ENCODE measurements around the gene ZMYND10.

The ZMYND10 gene

GRCh38 chr3:50389414-50389767 is 43.9 kb upstream of the ZMYND10 start:
- peaks cover 0 to 4% of the 10 kb centered on the region in 2 experiments for H3K4me1 ChIP-seq (ENCODE audit: control insufficient read depth in 1 of 2, insufficient read depth in 2 of 2, low read length in 2 of 2)
- H2BK120ac ChIP-seq (ENCODE audit: insufficient read depth, low read length, poor library complexity), result no peak overlapping the region
- H3K23ac ChIP-seq (ENCODE audit: low read length), result no peak overlapping the region
- H3K18ac ChIP-seq (ENCODE audit: low read length), result no peak overlapping the region
- no peak overlapping the region for H3K4ac ChIP-seq (ENCODE audit: low read depth, low read length)
- no peaks in the 10 kb centered on the region for H3K36me3 ChIP-seq (ENCODE audit: control insufficient read depth in 1 of 2, insufficient read depth in 2 of 2, low read length in 2 of 2)
- no peak overlapping the region for H2AK5ac ChIP-seq (ENCODE audit: low read length)
- H4K8ac ChIP-seq (ENCODE audit: low read depth, low read length), result no peak overlapping the region
- H3K79me1 ChIP-seq (ENCODE audit: low read length), result no peaks in the 10 kb centered on the region
- no peak overlapping the region for H4K12ac ChIP-seq (ENCODE audit: low read depth, low read length)
- H4K91ac ChIP-seq (ENCODE audit: low read depth, low read length), result no peak overlapping the region
- no peak overlapping the region for H3K14ac ChIP-seq (ENCODE audit: low read length)
- H3K27me3 ChIP-seq (ENCODE audit: insufficient read depth, low read length), result no peaks in the 10 kb centered on the region
- no peak overlapping the region for H3K27ac ChIP-seq (ENCODE audit: low read depth, low read length)
- no peak for DNase-seq
- H2BK5ac ChIP-seq (ENCODE audit: low read depth, low read length, poor library complexity), result no peak overlapping the region
- H3K4me2 ChIP-seq (ENCODE audit: low read length), result no peak overlapping the region
- H3K79me2 ChIP-seq (ENCODE audit: control insufficient read depth, insufficient read depth, low read length, poor library complexity), result no peaks in the 10 kb centered on the region
- H3K4me3 ChIP-seq (ENCODE audit: low read depth, low read length), result no peak overlapping the region
- no peak overlapping the region for H2BK12ac ChIP-seq (ENCODE audit: low read length)
- H2AFZ ChIP-seq (ENCODE audit: insufficient read depth, low read length, poor library complexity), result no peak overlapping the region
- no CpG with 5 or more reads among the region's 6 CpGs for WGBS (ENCODE audit: extremely low coverage, insufficient coverage, insufficient read length)
- H3K9ac ChIP-seq (ENCODE audit: low read length), result no peak overlapping the region
- H3K9me3 ChIP-seq (ENCODE audit: insufficient read depth, low read depth, low read length), result no peaks in the 10 kb centered on the region

GRCh38 chr3:50388720-50389413 is 43.3 kb upstream of the ZMYND10 start:
- H3K9me3 ChIP-seq (ENCODE audit: insufficient read depth, low read depth, low read length), result no peaks in the 10 kb centered on the region
- no peaks in the 10 kb centered on the region for H3K79me2 ChIP-seq (ENCODE audit: control insufficient read depth, insufficient read depth, low read length, poor library complexity)
- no peak overlapping the region for H4K12ac ChIP-seq (ENCODE audit: low read depth, low read length)
- H2BK12ac ChIP-seq (ENCODE audit: low read length), result no peak overlapping the region
- no peak overlapping the region for H3K4me2 ChIP-seq (ENCODE audit: low read length)
- no peak overlapping the region for H3K27ac ChIP-seq (ENCODE audit: low read depth, low read length)
- no peak overlapping the region for H3K9ac ChIP-seq (ENCODE audit: low read length)
- H3K14ac ChIP-seq (ENCODE audit: low read length), result no peak overlapping the region
- H2BK5ac ChIP-seq (ENCODE audit: low read depth, low read length, poor library complexity), result no peak overlapping the region
- WGBS (ENCODE audit: extremely low coverage, insufficient coverage, insufficient read length), result no CpG with 5 or more reads among the region's 22 CpGs
- no peak overlapping the region for H2AK5ac ChIP-seq (ENCODE audit: low read length)
- no peak for DNase-seq
- H4K8ac ChIP-seq (ENCODE audit: low read depth, low read length), result no peak overlapping the region
- no peaks in the 10 kb centered on the region for H3K27me3 ChIP-seq (ENCODE audit: insufficient read depth, low read length)
- no peak overlapping the region for H3K18ac ChIP-seq (ENCODE audit: low read length)
- H2AFZ ChIP-seq (ENCODE audit: insufficient read depth, low read length, poor library complexity), result no peak overlapping the region
- H4K91ac ChIP-seq (ENCODE audit: low read depth, low read length), result no peak overlapping the region
- peaks cover 0 to 4% of the 10 kb centered on the region in 2 experiments for H3K4me1 ChIP-seq (ENCODE audit: control insufficient read depth in 1 of 2, insufficient read depth in 2 of 2, low read length in 2 of 2)
- no peaks in the 10 kb centered on the region for H3K79me1 ChIP-seq (ENCODE audit: low read length)
- H3K4ac ChIP-seq (ENCODE audit: low read depth, low read length), result no peak overlapping the region
- H2BK120ac ChIP-seq (ENCODE audit: insufficient read depth, low read length, poor library complexity), result no peak overlapping the region
- no peak overlapping the region for H3K23ac ChIP-seq (ENCODE audit: low read length)
- no peak overlapping the region for H3K4me3 ChIP-seq (ENCODE audit: low read depth, low read length)
- no peaks in the 10 kb centered on the region for H3K36me3 ChIP-seq (ENCODE audit: control insufficient read depth in 1 of 2, insufficient read depth in 2 of 2, low read length in 2 of 2)

GRCh38 chr3:50388016-50388719 is 42.6 kb upstream of the ZMYND10 start:
- DNase-seq, result no peak
- no peak overlapping the region for H2BK120ac ChIP-seq (ENCODE audit: insufficient read depth, low read length, poor library complexity)
- H3K4ac ChIP-seq (ENCODE audit: low read depth, low read length), result no peak overlapping the region
- H4K8ac ChIP-seq (ENCODE audit: low read depth, low read length), result no peak overlapping the region
- WGBS (ENCODE audit: extremely low coverage, insufficient coverage, insufficient read length), result no CpG with 5 or more reads among the region's 25 CpGs
- H2AK5ac ChIP-seq (ENCODE audit: low read length), result no peak overlapping the region
- no peaks in the 10 kb centered on the region for H3K9me3 ChIP-seq (ENCODE audit: insufficient read depth, low read depth, low read length)
- H3K4me2 ChIP-seq (ENCODE audit: low read length), result no peak overlapping the region
- no peak overlapping the region for H3K14ac ChIP-seq (ENCODE audit: low read length)
- no peak overlapping the region for H3K18ac ChIP-seq (ENCODE audit: low read length)
- H3K9ac ChIP-seq (ENCODE audit: low read length), result no peak overlapping the region
- H3K27ac ChIP-seq (ENCODE audit: low read depth, low read length), result no peak overlapping the region
- H3K27me3 ChIP-seq (ENCODE audit: insufficient read depth, low read length), result no peaks in the 10 kb centered on the region
- no peaks in the 10 kb centered on the region for H3K79me2 ChIP-seq (ENCODE audit: control insufficient read depth, insufficient read depth, low read length, poor library complexity)
- H4K91ac ChIP-seq (ENCODE audit: low read depth, low read length), result no peak overlapping the region
- H3K23ac ChIP-seq (ENCODE audit: low read length), result no peak overlapping the region
- no peak overlapping the region for H2AFZ ChIP-seq (ENCODE audit: insufficient read depth, low read length, poor library complexity)
- H2BK5ac ChIP-seq (ENCODE audit: low read depth, low read length, poor library complexity), result no peak overlapping the region
- H2BK12ac ChIP-seq (ENCODE audit: low read length), result no peak overlapping the region
- peaks cover 0 to 4% of the 10 kb centered on the region in 2 experiments for H3K4me1 ChIP-seq (ENCODE audit: control insufficient read depth in 1 of 2, insufficient read depth in 2 of 2, low read length in 2 of 2)
- H3K36me3 ChIP-seq (ENCODE audit: control insufficient read depth in 1 of 2, insufficient read depth in 2 of 2, low read length in 2 of 2), result no peaks in the 10 kb centered on the region
- no peaks in the 10 kb centered on the region for H3K79me1 ChIP-seq (ENCODE audit: low read length)
- no peak overlapping the region for H3K4me3 ChIP-seq (ENCODE audit: low read depth, low read length)
- H4K12ac ChIP-seq (ENCODE audit: low read depth, low read length), result no peak overlapping the region

DNA sequence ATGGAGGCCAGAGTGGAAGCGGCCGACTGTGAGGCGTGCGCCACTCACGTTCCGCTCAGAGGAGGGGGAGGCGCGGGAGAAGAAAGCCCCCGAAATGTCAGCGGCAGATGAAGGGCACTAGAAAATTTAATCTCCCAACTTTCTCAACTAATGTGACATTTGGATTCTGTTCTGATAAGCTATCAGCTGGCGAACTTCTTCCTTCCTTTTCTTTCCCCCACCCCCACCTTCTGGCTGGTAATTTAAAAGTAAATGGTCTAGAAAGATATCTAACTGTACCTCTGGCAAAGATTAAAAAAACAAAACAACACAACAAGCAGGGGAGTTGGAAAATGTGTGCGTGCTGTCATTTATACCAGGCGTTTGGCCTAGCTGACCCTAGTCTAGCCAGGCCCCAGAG is 40.2 kb upstream of the ZMYND10 start:
- Histone ChIP-seq H2AK5ac (ENCODE audit: low read length) (no peak overlapping the region), H3K18ac (ENCODE audit: low read length) (no peak overlapping the region), H3K23ac (ENCODE audit: low read length) (no peak overlapping the region), H3K79me1 (ENCODE audit: low read length) (no peaks in the 10 kb centered on the region), H3K4ac (ENCODE audit: low read depth, low read length) (no peak overlapping the region), H3K4me2 (ENCODE audit: low read length) (no peak overlapping the region), H3K4me3 (ENCODE audit: low read depth, low read length) (no peak overlapping the region), H3K27ac (ENCODE audit: low read depth, low read length) (no peak overlapping the region), H2BK5ac (ENCODE audit: low read depth, low read length, poor library complexity) (no peak overlapping the region), H3K27me3 (ENCODE audit: insufficient read depth, low read length) (no peaks in the 10 kb centered on the region), H3K14ac (ENCODE audit: low read length) (no peak overlapping the region), H4K12ac (ENCODE audit: low read depth, low read length) (no peak overlapping the region), H3K79me2 (ENCODE audit: control insufficient read depth, insufficient read depth, low read length, poor library complexity) (no peaks in the 10 kb centered on the region), H2BK12ac (ENCODE audit: low read length) (no peak overlapping the region), H3K36me3 (ENCODE audit: control insufficient read depth in 1 of 2, insufficient read depth in 2 of 2, low read length in 2 of 2) (no peaks in the 10 kb centered on the region), H2AFZ (ENCODE audit: insufficient read depth, low read length, poor library complexity) (no peak overlapping the region), H3K9me3 (ENCODE audit: insufficient read depth, low read depth, low read length) (no peaks in the 10 kb centered on the region), H2BK120ac (ENCODE audit: insufficient read depth, low read length, poor library complexity) (no peak overlapping the region), H4K8ac (ENCODE audit: low read depth, low read length) (no peak overlapping the region), H3K9ac (ENCODE audit: low read length) (no peak overlapping the region), H4K91ac (ENCODE audit: low read depth, low read length) (no peak overlapping the region), H3K4me1 (ENCODE audit: control insufficient read depth in 1 of 2, insufficient read depth in 2 of 2, low read length in 2 of 2) (peaks cover 0 to 1% of the 10 kb centered on the region in 2 experiments)
- no peak for DNase-seq
- WGBS (ENCODE audit: extremely low coverage, insufficient coverage, insufficient read length), result no CpG with 5 or more reads among the region's 13 CpGs

Measured in trophoblast cell (in vitro differentiated cells and primary cell).